ENCODE results near the gene TMC2.

GRCh38 chr20:2508631-2509467 lies 27.5 kb upstream of the TMC2 start, which contains the start of gene ZNF343:
- TF ChIP-seq CTCF (IDR thresholded peaks at IDR 0.05) (peak in 2 of 6 experiments; percentile 14), POLR2A (IDR thresholded peaks at IDR 0.05) (peak; percentile 26 to 38)

Data from Peyer's patch (tissue), 4 donors.